Ovary (tissue), 9 donors: Measurements from ENCODE around the gene MBD3L2B. TPM values are rescaled to one million over a fixed set of nuclear protein-coding genes. Genes with fewer than 3 reads are reported as not detected.

Experiments used
- DNase-seq, 5 donors: peaks; one replicate each; pipeline ENCODE4 v3.0.0-alpha.2; 2019 to 2020
- H3K27ac ChIP-seq, 2 donors: fragments of 200-600 bp; one replicate each; pipeline versions ENCODE4 v1.5.1 to v1.8.0; 2019 to 2022
- H3K27me3 ChIP-seq: fragments of 200-600 bp; one replicate; pipeline ENCODE4 v1.8.0; 2022
- H3K36me3 ChIP-seq: fragments of 200-600 bp; sonication (generic); one replicate; pipeline ENCODE4 v1.5.1; 2019
- H3K4me1 ChIP-seq: one replicate; pipeline ENCODE4 v1.8.1; 2013; ENCODE audit warnings: mild to moderate bottlenecking, moderate library complexity; ENCODE audit not compliant: insufficient read depth
- H3K4me3 ChIP-seq: fragments of 200-600 bp; sonication (generic); one replicate; pipeline ENCODE4 v1.5.1; 2017
- H3K9me3 ChIP-seq, 2 donors: fragments of 200-600 bp in 1 of 2; sonication (generic) in 1 of 2; one replicate each; pipeline versions ENCODE4 v1.5.1 to v1.8.1; 2013 to 2019; ENCODE audit warnings: mild to moderate bottlenecking in 1 of 2, moderate library complexity in 1 of 2
- CTCF ChIP-seq, 3 donors: fragments of 450-650 bp in 2 of 3; fragments of 200-600 bp in 1 of 3; IDR thresholded peaks; one replicate each; pipeline versions ENCODE4 v1.5.1 to v1.8.0; 2016 to 2022; ENCODE audit warnings: antibody characterized with exemption in 3 of 3, mild to moderate bottlenecking in 1 of 3
- EP300 ChIP-seq: sonication (generic); formaldehyde crosslinking; IDR thresholded peaks from one replicate; pipeline ENCODE4 v1.6.1; 2017; ENCODE audit warnings: antibody characterized with exemption
- POLR2A ChIP-seq: fragments of 450-650 bp; IDR thresholded peaks from one replicate; pipeline ENCODE4 v1.6.1; 2017; ENCODE audit warnings: antibody characterized with exemption, mild to moderate bottlenecking, moderate library complexity
- WGBS, 3 donors: extraction: QIAGEN DNeasy Blood & Tissue Kit in 1 of 3; methylation state at CpG; one replicate each; pipeline versions ENCODE4 v1.1.5 to v1.1.7; 2013 to 2017; 5-methylcytosine and 5-hydroxymethylcytosine counted together
- intact Hi-C, 4 donors: fragments of 100-400 bp; cut with DNase I; formaldehyde crosslinking; loops; one replicate each; pipeline versions ENCODE4 v1.11.0 to v1.15.1; 2022 to 2023
- polyA plus RNA-seq, 2 donors: library from polyadenylated mRNA; stranded (reverse); fragments of 200-250 nt in 1 of 2; fragments of 350-450 nt in 1 of 2; fragmentation: Illumina TruSeq in 1 of 2; extraction: RNeasy Lipid Tissue Mini Kit (QIAGEN cat#74804) in 1 of 2; gene quantifications; one replicate each; pipeline ENCODE4 v1.2.3, GENCODE V29; 2013 to 2014
- total RNA-seq, 7 donors: library from RNA; depleted of rRNA in 2 of 7; stranded (reverse); fragments of >200 nt in 2 of 7; fragmentation: NEBNext Ultra II Directional in 3 of 7; extraction: Animal tissue kit (Norgen Biotek cat#: 25700) in 3 of 7; gene quantifications; one replicate each; pipeline versions ENCODE4 v1.1.0 to v1.2.4, GENCODE V29; 2016 to 2023
- donor health status: DM: no; HTN: no; CAD: no; lungs with moderate emphysema.
- donor health status: DM: no; HTN: no; CAD: no.
- donor health status: Bipolar disorder and iron deficiency.
- donor health status: DM: yes; HTN: yes; CAD: no.
- donor health status: DM: no; HTN: no; CAD: no.
- donor health status: DM: yes; HTN: yes; CAD: no.

The MBD3L2B gene
- total and polyA plus RNA-seq, 9 donors, result not detected

- intact Hi-C loops, result no loop called here
- DNase-seq, result no peak
- Histone ChIP-seq H3K27ac (no peak overlapping the region), H3K27me3 (no peaks in the 10 kb centered on the region), H3K4me1 (no peaks in the 10 kb centered on the region), H3K9me3 (peaks cover 0 to 4% of the 10 kb centered on the region in 2 donors), H3K4me3 (no peak overlapping the region), H3K36me3 (no peaks in the 10 kb centered on the region)
- TF ChIP-seq CTCF (IDR thresholded peaks at IDR 0.05), result no peak
- TF ChIP-seq POLR2A, result no peak
- TF ChIP-seq EP300, result no peak
These were observed 37.8 kb downstream of the MBD3L2B start for GRCh38 chr19:6983448-6983847.

- Histone ChIP-seq H3K36me3 (no peaks in the 10 kb centered on the region), H3K9me3 (peaks cover 0 to 4% of the 10 kb centered on the region in 2 donors), H3K4me3 (no peak overlapping the region), H3K27ac (no peak overlapping the region), H3K4me1 (no peaks in the 10 kb centered on the region), H3K27me3 (no peaks in the 10 kb centered on the region)
- 72 to 82% (median 77%) methylated on average over 3 of the region's 3 CpGs for WGBS, 3 donors
- intact Hi-C loops, result no loop called here
- TF ChIP-seq POLR2A (no peak), EP300 (no peak), CTCF (IDR thresholded peaks at IDR 0.05) (no peak)
- DNase-seq, result no peak
These were observed 41.8 kb downstream of the MBD3L2B start for GRCh38 chr19:6979399-6979798.

GRCh38 chr19:6976197-6976596 lies 45.0 kb downstream of the MBD3L2B start:
- Histone ChIP-seq H3K9me3 (no peaks in the 10 kb centered on the region), H3K4me1 (no peaks in the 10 kb centered on the region), H3K27me3 (no peaks in the 10 kb centered on the region), H3K27ac (no peak overlapping the region), H3K4me3 (no peak overlapping the region), H3K36me3 (no peaks in the 10 kb centered on the region)
- no peak for TF ChIP-seq EP300
- no peak for TF ChIP-seq POLR2A
- TF ChIP-seq CTCF (IDR thresholded peaks at IDR 0.05), result no peak
- intact Hi-C loops, result no loop called here
- WGBS, 3 donors, result 83 to 89% (median 84%) methylated on average over 5 of the region's 5 CpGs
- DNase-seq, result no peak

- DNase-seq, result no peak
- Histone ChIP-seq H3K4me1 (no peaks in the 10 kb centered on the region), H3K27ac (no peak overlapping the region), H3K9me3 (no peaks in the 10 kb centered on the region), H3K36me3 (no peaks in the 10 kb centered on the region), H3K27me3 (no peaks in the 10 kb centered on the region), H3K4me3 (no peak overlapping the region)
- intact Hi-C loops, result no loop called here
- WGBS, 3 donors, result 81 to 100% (median 86%) methylated on average over 1 of the region's 1 CpG
- TF ChIP-seq EP300, result no peak
- TF ChIP-seq POLR2A, result no peak
- TF ChIP-seq CTCF (IDR thresholded peaks at IDR 0.05), result no peak
These were observed 49.9 kb downstream of the MBD3L2B start for GRCh38 chr19:6971366-6971765.

GRCh38 chr19:6970443-6970842 lies 50.8 kb downstream of the MBD3L2B start:
- intact Hi-C loops, result no loop called here
- no peak for TF ChIP-seq EP300
- TF ChIP-seq CTCF (IDR thresholded peaks at IDR 0.05), result no peak
- TF ChIP-seq POLR2A, result no peak
- DNase-seq, result no peak

More at GRCh38 chr19:6970443-6970842, 50.8 kb downstream of the MBD3L2B start:
- Histone ChIP-seq H3K36me3 (no peaks in the 10 kb centered on the region), H3K27me3 (no peaks in the 10 kb centered on the region), H3K27ac (no peak overlapping the region), H3K9me3 (no peaks in the 10 kb centered on the region), H3K4me1 (no peaks in the 10 kb centered on the region), H3K4me3 (no peak overlapping the region)
- 67 to 77% (median 70%) methylated on average over 5 of the region's 5 CpGs for WGBS, 3 donors
